ENCODE results near the gene ADNP.

- no peak for TF ChIP-seq CTCF (IDR thresholded peaks at IDR 0.05)
- TF ChIP-seq POLR2A (IDR thresholded peaks at IDR 0.05) = no peak
- TF ChIP-seq POLR2AphosphoS5 (IDR thresholded peaks at IDR 0.05) = peak; percentile 83
Observed at GRCh38 chr20:50980071-50980681, 48.9 kb upstream of the ADNP start.

Measured in gastroesophageal sphincter (tissue), 3 donors.